K562 (cell line): ENCODE results near the gene RECQL5. TPM values are rescaled to one million over a fixed set of nuclear protein-coding genes. Genes with fewer than 3 reads are reported as not detected.

ENCODE experiments used
- ATAC-seq: fragments of 200-7000 bp; cut with Tn5 transposase; 3 replicates; pipeline ENCODE4 v1.9.1; 2020; ENCODE audit warnings: moderate library complexity
- BruUV-seq: library from RNA; stranded (reverse); fragments of 400-500 nt; replicated peaks from 2 replicates; lab custom pipeline; 2021; lab: Mats Ljungman, UMichigan
- CTCF ChIA-PET: fragments of 300-600 bp; formaldehyde crosslinking; extraction: SDS; loops from one replicate; lab custom pipeline; 2021; ENCODE audit warnings: low intra/inter-chr PET ratio; lab: Yijun Ruan, JAX
- POLR2A ChIA-PET: fragments of 300-600, 350-650 bp; sonication (Branson Sonifier 250); formaldehyde crosslinking; extraction: SDS; loops from one replicate; lab custom pipeline; 2021; ENCODE audit warnings: antibody characterized with exemption, inconsistent platforms; lab: Yijun Ruan, JAX
- DNase-seq, 4 experiments: peaks; one replicate each; pipeline versions ENCODE4 v3.0.0 to v3.0.0-alpha.2; 2011 to 2018; ENCODE audit warnings: low spot score in 3 of 4, mixed read lengths in 3 of 4; ENCODE audit errors: extremely low read depth in 1 of 4
- FAIRE-seq: peaks from 2 replicates; lab custom pipeline; 2011; peaks lifted over from hg19 to GRCh38; lab: Jason Lieb, UNC
- H2AFZ ChIP-seq: 2 replicates; pipeline ENCODE4 v1.6.0; 2011; ENCODE audit warnings: low read depth, low read length, control low read depth, inconsistent platforms
- H3K27ac ChIP-seq: fragments of 200-600 bp; 3 replicates; pipeline ENCODE4 v1.8.0; 2011; ENCODE audit warnings: low read depth, mild to moderate bottlenecking, control low read depth, inconsistent platforms, low read length, moderate library complexity, mixed read lengths; ENCODE audit errors: extremely low read depth
- H3K27me3 ChIP-seq, 2 experiments: fragments of 300-600 bp in 1 of 2; 2 replicates in 1 of 2; 3 replicates in 1 of 2; pipeline versions ENCODE4 v1.6.0 to v1.8.0; 2011; ENCODE audit warnings: inconsistent platforms in 2 of 2, low read length in 2 of 2, mild to moderate bottlenecking in 1 of 2, mixed read lengths in 1 of 2, moderate library complexity in 1 of 2; ENCODE audit not compliant: control insufficient read depth in 2 of 2, insufficient read depth in 2 of 2
- H3K36me3 ChIP-seq: fragments of 300-600 bp; 3 replicates; pipeline ENCODE4 v1.8.0; 2011; ENCODE audit warnings: mild to moderate bottlenecking, low read length, inconsistent platforms; ENCODE audit not compliant: control insufficient read depth, insufficient read depth
- H3K4me1 ChIP-seq, 2 experiments: fragments of 200-600 bp in 1 of 2; replicated peaks in 1 of 2; 2 replicates in 1 of 2; 3 replicates in 1 of 2; pipeline versions ENCODE4 v1.5.1 to v1.8.0; 2011; ENCODE audit warnings: inconsistent platforms in 2 of 2, low read length in 2 of 2, mild to moderate bottlenecking in 1 of 2, mixed read lengths in 1 of 2, moderate library complexity in 1 of 2; ENCODE audit not compliant: control insufficient read depth in 2 of 2, insufficient read depth in 2 of 2
- H3K4me2 ChIP-seq: 2 replicates; pipeline ENCODE4 v1.6.1; 2011; ENCODE audit warnings: low read length, control low read depth, inconsistent platforms, mixed read lengths; ENCODE audit not compliant: insufficient read depth
- H3K4me3 ChIP-seq: fragments of 200-600 bp; sonication (generic), shearing (Covaris generic); 2 replicates; pipeline ENCODE4 v1.5.1; 2016; ENCODE audit warnings: control low read depth, inconsistent platforms
- H3K79me2 ChIP-seq: fragments of 200-600 bp; 3 replicates; pipeline ENCODE4 v1.8.0; 2011; ENCODE audit warnings: low read length, inconsistent platforms; ENCODE audit not compliant: control insufficient read depth, insufficient read depth
- H3K9ac ChIP-seq, 2 experiments: 2 replicates each; pipeline versions ENCODE4 v1.6.0 to v1.6.1; 2011; ENCODE audit warnings: low read depth in 2 of 2, low read length in 2 of 2, control low read depth in 1 of 2, inconsistent platforms in 1 of 2, mild to moderate bottlenecking in 1 of 2, mixed read lengths in 1 of 2; ENCODE audit not compliant: insufficient read depth in 1 of 2
- H3K9me1 ChIP-seq: one replicate; pipeline ENCODE4 v1.6.0; 2011; ENCODE audit warnings: inconsistent platforms, mild to moderate bottlenecking, low read length, moderate library complexity; ENCODE audit not compliant: control insufficient read depth, insufficient read depth
- H3K9me3 ChIP-seq: replicated peaks from 2 replicates; pipeline ENCODE4 v1.5.1; 2011; ENCODE audit warnings: low read depth, low read length, inconsistent platforms; ENCODE audit not compliant: control insufficient read depth, insufficient read depth
- H4K20me1 ChIP-seq: replicated peaks from 2 replicates; pipeline ENCODE4 v1.6.1; 2011; ENCODE audit warnings: low read length, inconsistent platforms, mixed read lengths; ENCODE audit not compliant: control insufficient read depth, insufficient read depth
- DIDO1 ChIP-seq: fragments of 450-650 bp; IDR thresholded peaks from 2 replicates; pipeline ENCODE4 v1.6.1; 2016; ENCODE audit warnings: low read depth, missing biosample characterization, missing genetic modification characterization
- FIP1L1 ChIP-seq: fragments of 200-400 bp; formaldehyde crosslinking; IDR thresholded peaks from 2 replicates; pipeline ENCODE4 v1.6.1; 2018; ENCODE audit warnings: mild to moderate bottlenecking, low read depth, low read length; ENCODE audit not compliant: poor library complexity, severe bottlenecking
- FOSL1 ChIP-seq: fragments of 200-800 bp; sonication (Bioruptor generic); conservative IDR thresholded peaks from 2 replicates; pipeline ENCODE4 v1.6.1; 2016; ENCODE audit warnings: missing genetic modification characterization, missing compliant biosample characterization
- GABPB1 ChIP-seq: sonication (generic); formaldehyde crosslinking; IDR thresholded peaks from 2 replicates; pipeline ENCODE4 v1.8.0; 2022; ENCODE audit warnings: mild to moderate bottlenecking, missing genetic modification reagents
- HDAC3 ChIP-seq: fragments of 450-650 bp; IDR thresholded peaks from 2 replicates; pipeline ENCODE4 v1.6.1; 2018; ENCODE audit warnings: borderline replicate concordance, mild to moderate bottlenecking, moderate library complexity; ENCODE audit not compliant: partially characterized antibody
- POLR3A ChIP-seq: IDR thresholded peaks from 2 replicates; pipeline ENCODE4 v1.6.1; 2011; ENCODE audit warnings: borderline replicate concordance, mild to moderate bottlenecking, moderate library complexity; ENCODE audit not compliant: insufficient read length, insufficient read depth; ENCODE audit errors: extremely low read depth
- TBP ChIP-seq: optimal IDR thresholded peaks from 2 replicates; pipeline ENCODE3; 2011; ENCODE audit warnings: low read depth, low read length, improper control_type of control experiment
- TFAM ChIP-seq: fragments of 250-450 bp; sonication (Bioruptor Pico); conservative IDR thresholded peaks from 2 replicates; pipeline ENCODE4 v1.5.0; 2021; ENCODE audit warnings: mild to moderate bottlenecking, moderate library complexity
- WHSC1 ChIP-seq: IDR thresholded peaks from one replicate; pipeline ENCODE4 v1.6.1; 2012; ENCODE audit warnings: low read length, control low read depth, inconsistent platforms
- ZNF184 ChIP-seq: sonication (generic); formaldehyde crosslinking; IDR thresholded peaks from 2 replicates; pipeline ENCODE4 v1.5.0; 2020; ENCODE audit warnings: missing genetic modification reagents
- ZNF584 ChIP-seq: fragments of 200-800 bp; sonication (Bioruptor generic); IDR thresholded peaks from 2 replicates; pipeline ENCODE4 v1.6.1; 2016; ENCODE audit warnings: low read depth, mild to moderate bottlenecking, missing genetic modification characterization, missing compliant biosample characterization
- ZNF586 ChIP-seq: fragments of 450-650 bp; formaldehyde crosslinking; conservative IDR thresholded peaks from 2 replicates; pipeline ENCODE4 v1.4.0; 2020; ENCODE audit warnings: mild to moderate bottlenecking, moderate library complexity
- WGBS: fragments of 100-300 bp; shearing (Covaris generic); methylation state at CpG from one replicate; pipeline ENCODE4 v1.1.6; 2016; ENCODE audit warnings: low coverage, mixed read lengths; ENCODE audit not compliant: insufficient coverage; ENCODE audit errors: missing lambda C conversion rate; 5-methylcytosine and 5-hydroxymethylcytosine counted together
- in situ Hi-C: fragments of 300-500 bp; cut with MboI; formaldehyde crosslinking; loops from 4 replicates; pipeline ENCODE4 v1.15.0; 2018; ENCODE audit warnings: inconsistent platforms, mixed read lengths
- intact Hi-C: fragments of 100-400 bp; cut with micrococcal nuclease; formaldehyde crosslinking; loops from 2 replicates; pipeline ENCODE4 v1.14.2; 2022
- polyA plus RNA-seq, 8 experiments: library from polyadenylated mRNA; depleted of rRNA in 4 of 8; stranded (reverse) in 5 of 8; unstranded in 3 of 8; fragments of >200 nt; fragmentation: Nextera tagmentation in 2 of 8; fragmentation: Illumina TruSeq in 1 of 8; extraction: Ambion mirVana in 2 of 8; extraction: Trizol in 1 of 8; gene quantifications; 2 replicates each; pipeline versions ENCODE4 v1.2.1 to v1.2.3, GENCODE V29; 2011 to 2014; ENCODE audit warnings: inconsistent platforms in 1 of 8, missing spikeins in 1 of 8
- total RNA-seq, 7 experiments: library from RNA; depleted of rRNA in 6 of 7; stranded (reverse); fragments of >200 nt in 6 of 7; fragmentation: Illumina TruSeq in 2 of 7; extraction: Trizol in 2 of 7; gene quantifications; 2 replicates each; pipeline versions ENCODE4 v1.2.1 to v1.2.3, GENCODE V29; 2011 to 2021; ENCODE audit warnings: low replicate concordance in 1 of 7
- TF ChIP-seq, protein P1 (sequence below), 2 experiments: IDR thresholded peaks; 2 replicates each; pipeline ENCODE4 v1.6.1; 2011; ENCODE audit warnings: borderline replicate concordance in 1 of 2, control low read depth in 1 of 2, low read depth in 1 of 2, low read length in 1 of 2, mild to moderate bottlenecking in 1 of 2, mixed read lengths in 1 of 2, moderate library complexity in 1 of 2; ENCODE audit not compliant: insufficient read depth in 1 of 2, insufficient read length in 1 of 2, poor library complexity in 1 of 2, severe bottlenecking in 1 of 2; ENCODE audit errors: extremely low read depth in 1 of 2
- TF ChIP-seq, protein P2 (sequence below): sonication (generic); formaldehyde crosslinking; IDR thresholded peaks from 2 replicates; pipeline ENCODE4 v1.8.0; 2022; ENCODE audit warnings: mild to moderate bottlenecking, low read depth, missing genetic modification reagents

RECQL5 gene
- total and polyA plus RNA-seq, 9 of the 15 experiments (the other 6 are each of a cell fraction or from before 2014, with no cell fraction given): 4.1 to 34.8 (median 16.4) TPM

DNA sequence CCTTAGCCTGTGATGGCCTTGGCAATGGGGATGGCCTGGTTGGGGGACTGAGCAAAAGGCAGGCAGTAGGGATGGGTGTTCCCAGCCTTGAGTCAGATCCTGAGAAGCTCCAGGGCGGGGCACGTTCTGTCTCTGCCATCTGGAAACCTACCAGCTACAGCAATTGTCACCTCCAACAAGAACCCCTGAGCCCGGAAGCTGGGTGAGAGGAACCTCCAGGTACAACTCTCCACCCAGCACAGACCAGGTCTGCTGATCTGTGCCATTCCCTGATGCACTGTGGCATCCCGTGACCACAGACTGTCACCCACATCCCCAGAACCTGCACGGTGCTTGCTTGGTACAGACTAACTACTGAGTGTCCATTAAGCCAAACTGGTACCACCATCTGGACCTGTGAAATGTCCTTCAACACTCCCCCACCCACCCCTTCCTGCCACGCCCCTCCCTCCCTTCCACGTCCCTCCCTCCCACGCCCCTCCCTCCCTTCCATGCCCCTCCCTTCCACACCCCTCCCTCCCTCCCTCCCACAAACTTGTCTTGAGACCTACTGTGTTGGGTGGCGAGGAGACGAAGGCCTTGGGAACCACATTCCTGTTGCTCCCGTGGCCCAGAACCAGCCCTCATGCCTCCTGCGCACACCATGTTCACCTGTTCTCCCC is 62.8 kb downstream of the RECQL5 start:
- H3K27ac ChIP-seq: no peak overlapping the region
- peak in 3 of 4 experiments; percentile 57 to 81 (median 81) for DNase-seq
- H3K27me3 ChIP-seq: peaks cover 0 to 7% of the 10 kb centered on the region in 2 experiments; a peak in 3 of 5 replicates
- 12% methylated on average over 8 of the region's 12 CpGs for WGBS
- H3K9me3 ChIP-seq: no peaks in the 10 kb centered on the region
- in situ Hi-C loops (no loop called here), intact Hi-C loops (loop anchor here (5.0 kb wide), 1 partner anchor 143 kb away; no protein-coding TSS in a partner anchor)
- no peaks in the 10 kb centered on the region for H3K36me3 ChIP-seq
- no peak overlapping the region for H3K4me2 ChIP-seq
- BruUV-seq: no TSS peak
- H3K4me3 ChIP-seq: no peak overlapping the region
- no peak for ATAC-seq
- H4K20me1 ChIP-seq: peaks cover 4% of the 10 kb centered on the region; the same call in 1 of the 2 replicates
- peaks cover 3 to 22% of the 10 kb centered on the region in 2 experiments; a peak in 3 of 5 replicates for H3K4me1 ChIP-seq
- CTCF ChIA-PET: no interaction called here
- no peak for FAIRE-seq
- H2AFZ ChIP-seq: no peak overlapping the region
- H3K79me2 ChIP-seq: no peaks in the 10 kb centered on the region
- no peaks in the 10 kb centered on the region for H3K9me1 ChIP-seq
- H3K9ac ChIP-seq: 0 out of 4 replicates have a peak overlapping the region, but pooled peaks of 1 of the 2 experiments have one; percentile 61
- TF ChIP-seq TBP (no peak), WHSC1 (no peak), DIDO1 (tag) (no peak), ZNF184 (CRISPR knock-in tag) (no peak), TFAM (no peak), FOSL1 (no peak), POLR3A (no peak), FIP1L1 (no peak), ZNF586 (CRISPR knock-in tag) (no peak), HDAC3 (no peak), GABPB1 (no peak), ZNF584 (CRISPR knock-in tag) (no peak)
- TF ChIP-seq, protein P1, sequence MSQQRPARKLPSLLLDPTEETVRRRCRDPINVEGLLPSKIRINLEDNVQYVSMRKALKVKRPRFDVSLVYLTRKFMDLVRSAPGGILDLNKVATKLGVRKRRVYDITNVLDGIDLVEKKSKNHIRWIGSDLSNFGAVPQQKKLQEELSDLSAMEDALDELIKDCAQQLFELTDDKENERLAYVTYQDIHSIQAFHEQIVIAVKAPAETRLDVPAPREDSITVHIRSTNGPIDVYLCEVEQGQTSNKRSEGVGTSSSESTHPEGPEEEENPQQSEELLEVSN (IDR thresholded peaks at IDR 0.05; ENCODE audit: borderline replicate concordance in 1 of 2, extremely low read depth in 1 of 2, insufficient read depth in 1 of 2, insufficient read length in 1 of 2, low read depth in 1 of 2, low read length in 1 of 2, poor library complexity in 1 of 2, severe bottlenecking in 1 of 2): no peak
- TF ChIP-seq, protein P2, sequence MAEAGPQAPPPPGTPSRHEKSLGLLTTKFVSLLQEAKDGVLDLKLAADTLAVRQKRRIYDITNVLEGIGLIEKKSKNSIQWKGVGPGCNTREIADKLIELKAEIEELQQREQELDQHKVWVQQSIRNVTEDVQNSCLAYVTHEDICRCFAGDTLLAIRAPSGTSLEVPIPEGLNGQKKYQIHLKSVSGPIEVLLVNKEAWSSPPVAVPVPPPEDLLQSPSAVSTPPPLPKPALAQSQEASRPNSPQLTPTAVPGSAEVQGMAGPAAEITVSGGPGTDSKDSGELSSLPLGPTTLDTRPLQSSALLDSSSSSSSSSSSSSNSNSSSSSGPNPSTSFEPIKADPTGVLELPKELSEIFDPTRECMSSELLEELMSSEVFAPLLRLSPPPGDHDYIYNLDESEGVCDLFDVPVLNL (CRISPR knock-in tag): no peak
- POLR2A ChIA-PET: interaction anchor here (0.6 to 1.1 kb wide), 4 partner anchors 7 to 334 kb away, joined by 3 to 4 read pairs (median 3); no protein-coding TSS in a partner anchor
